Measurements from ENCODE around the gene HNRNPF.

DNA sequence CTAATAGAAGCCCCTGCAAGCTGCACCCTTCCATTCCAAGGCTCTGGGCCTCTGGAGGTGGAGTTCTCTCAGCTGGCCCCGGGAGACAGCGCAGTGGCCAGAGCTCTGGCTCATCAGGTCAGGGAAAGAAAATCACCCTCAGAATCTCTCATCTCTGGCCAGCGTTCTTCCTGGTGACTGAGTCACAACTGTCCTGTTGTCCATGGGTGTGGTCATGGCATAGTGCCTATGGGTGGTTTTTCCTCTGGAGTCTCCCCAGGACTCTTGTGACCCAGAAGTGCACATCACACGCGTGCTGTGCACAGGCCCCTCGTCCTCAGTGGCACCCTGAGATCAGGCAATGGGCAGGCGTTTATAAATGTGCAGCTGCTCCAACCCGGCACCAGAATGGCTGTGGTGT lies 64.9 kb downstream of the HNRNPF start:
- TF ChIP-seq, protein P1, sequence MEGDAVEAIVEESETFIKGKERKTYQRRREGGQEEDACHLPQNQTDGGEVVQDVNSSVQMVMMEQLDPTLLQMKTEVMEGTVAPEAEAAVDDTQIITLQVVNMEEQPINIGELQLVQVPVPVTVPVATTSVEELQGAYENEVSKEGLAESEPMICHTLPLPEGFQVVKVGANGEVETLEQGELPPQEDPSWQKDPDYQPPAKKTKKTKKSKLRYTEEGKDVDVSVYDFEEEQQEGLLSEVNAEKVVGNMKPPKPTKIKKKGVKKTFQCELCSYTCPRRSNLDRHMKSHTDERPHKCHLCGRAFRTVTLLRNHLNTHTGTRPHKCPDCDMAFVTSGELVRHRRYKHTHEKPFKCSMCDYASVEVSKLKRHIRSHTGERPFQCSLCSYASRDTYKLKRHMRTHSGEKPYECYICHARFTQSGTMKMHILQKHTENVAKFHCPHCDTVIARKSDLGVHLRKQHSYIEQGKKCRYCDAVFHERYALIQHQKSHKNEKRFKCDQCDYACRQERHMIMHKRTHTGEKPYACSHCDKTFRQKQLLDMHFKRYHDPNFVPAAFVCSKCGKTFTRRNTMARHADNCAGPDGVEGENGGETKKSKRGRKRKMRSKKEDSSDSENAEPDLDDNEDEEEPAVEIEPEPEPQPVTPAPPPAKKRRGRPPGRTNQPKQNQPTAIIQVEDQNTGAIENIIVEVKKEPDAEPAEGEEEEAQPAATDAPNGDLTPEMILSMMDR (tag by site-specific recombination; IDR thresholded peaks at IDR 0.05): no peak
- TF ChIP-seq ZNF184 (tag by site-specific recombination; IDR thresholded peaks at IDR 0.05) (no peak), TCF7L2 (IDR thresholded peaks at IDR 0.05; ENCODE audit: borderline replicate concordance, low read depth, low read length) (no peak), GFI1B (tag by site-specific recombination; IDR thresholded peaks at IDR 0.05) (no peak), ZBTB8A (tag by site-specific recombination; IDR thresholded peaks at IDR 0.05) (no peak)
- TF ChIP-seq, protein P2, sequence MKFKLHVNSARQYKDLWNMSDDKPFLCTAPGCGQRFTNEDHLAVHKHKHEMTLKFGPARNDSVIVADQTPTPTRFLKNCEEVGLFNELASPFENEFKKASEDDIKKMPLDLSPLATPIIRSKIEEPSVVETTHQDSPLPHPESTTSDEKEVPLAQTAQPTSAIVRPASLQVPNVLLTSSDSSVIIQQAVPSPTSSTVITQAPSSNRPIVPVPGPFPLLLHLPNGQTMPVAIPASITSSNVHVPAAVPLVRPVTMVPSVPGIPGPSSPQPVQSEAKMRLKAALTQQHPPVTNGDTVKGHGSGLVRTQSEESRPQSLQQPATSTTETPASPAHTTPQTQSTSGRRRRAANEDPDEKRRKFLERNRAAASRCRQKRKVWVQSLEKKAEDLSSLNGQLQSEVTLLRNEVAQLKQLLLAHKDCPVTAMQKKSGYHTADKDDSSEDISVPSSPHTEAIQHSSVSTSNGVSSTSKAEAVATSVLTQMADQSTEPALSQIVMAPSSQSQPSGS (tag by site-specific recombination; IDR thresholded peaks at IDR 0.05; ENCODE audit: low read depth): no peak
- TF ChIP-seq, protein P3, sequence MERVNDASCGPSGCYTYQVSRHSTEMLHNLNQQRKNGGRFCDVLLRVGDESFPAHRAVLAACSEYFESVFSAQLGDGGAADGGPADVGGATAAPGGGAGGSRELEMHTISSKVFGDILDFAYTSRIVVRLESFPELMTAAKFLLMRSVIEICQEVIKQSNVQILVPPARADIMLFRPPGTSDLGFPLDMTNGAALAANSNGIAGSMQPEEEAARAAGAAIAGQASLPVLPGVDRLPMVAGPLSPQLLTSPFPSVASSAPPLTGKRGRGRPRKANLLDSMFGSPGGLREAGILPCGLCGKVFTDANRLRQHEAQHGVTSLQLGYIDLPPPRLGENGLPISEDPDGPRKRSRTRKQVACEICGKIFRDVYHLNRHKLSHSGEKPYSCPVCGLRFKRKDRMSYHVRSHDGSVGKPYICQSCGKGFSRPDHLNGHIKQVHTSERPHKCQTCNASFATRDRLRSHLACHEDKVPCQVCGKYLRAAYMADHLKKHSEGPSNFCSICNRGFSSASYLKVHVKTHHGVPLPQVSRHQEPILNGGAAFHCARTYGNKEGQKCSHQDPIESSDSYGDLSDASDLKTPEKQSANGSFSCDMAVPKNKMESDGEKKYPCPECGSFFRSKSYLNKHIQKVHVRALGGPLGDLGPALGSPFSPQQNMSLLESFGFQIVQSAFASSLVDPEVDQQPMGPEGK (tag by site-specific recombination; IDR thresholded peaks at IDR 0.05): no peak
- TF ChIP-seq, protein P4, sequence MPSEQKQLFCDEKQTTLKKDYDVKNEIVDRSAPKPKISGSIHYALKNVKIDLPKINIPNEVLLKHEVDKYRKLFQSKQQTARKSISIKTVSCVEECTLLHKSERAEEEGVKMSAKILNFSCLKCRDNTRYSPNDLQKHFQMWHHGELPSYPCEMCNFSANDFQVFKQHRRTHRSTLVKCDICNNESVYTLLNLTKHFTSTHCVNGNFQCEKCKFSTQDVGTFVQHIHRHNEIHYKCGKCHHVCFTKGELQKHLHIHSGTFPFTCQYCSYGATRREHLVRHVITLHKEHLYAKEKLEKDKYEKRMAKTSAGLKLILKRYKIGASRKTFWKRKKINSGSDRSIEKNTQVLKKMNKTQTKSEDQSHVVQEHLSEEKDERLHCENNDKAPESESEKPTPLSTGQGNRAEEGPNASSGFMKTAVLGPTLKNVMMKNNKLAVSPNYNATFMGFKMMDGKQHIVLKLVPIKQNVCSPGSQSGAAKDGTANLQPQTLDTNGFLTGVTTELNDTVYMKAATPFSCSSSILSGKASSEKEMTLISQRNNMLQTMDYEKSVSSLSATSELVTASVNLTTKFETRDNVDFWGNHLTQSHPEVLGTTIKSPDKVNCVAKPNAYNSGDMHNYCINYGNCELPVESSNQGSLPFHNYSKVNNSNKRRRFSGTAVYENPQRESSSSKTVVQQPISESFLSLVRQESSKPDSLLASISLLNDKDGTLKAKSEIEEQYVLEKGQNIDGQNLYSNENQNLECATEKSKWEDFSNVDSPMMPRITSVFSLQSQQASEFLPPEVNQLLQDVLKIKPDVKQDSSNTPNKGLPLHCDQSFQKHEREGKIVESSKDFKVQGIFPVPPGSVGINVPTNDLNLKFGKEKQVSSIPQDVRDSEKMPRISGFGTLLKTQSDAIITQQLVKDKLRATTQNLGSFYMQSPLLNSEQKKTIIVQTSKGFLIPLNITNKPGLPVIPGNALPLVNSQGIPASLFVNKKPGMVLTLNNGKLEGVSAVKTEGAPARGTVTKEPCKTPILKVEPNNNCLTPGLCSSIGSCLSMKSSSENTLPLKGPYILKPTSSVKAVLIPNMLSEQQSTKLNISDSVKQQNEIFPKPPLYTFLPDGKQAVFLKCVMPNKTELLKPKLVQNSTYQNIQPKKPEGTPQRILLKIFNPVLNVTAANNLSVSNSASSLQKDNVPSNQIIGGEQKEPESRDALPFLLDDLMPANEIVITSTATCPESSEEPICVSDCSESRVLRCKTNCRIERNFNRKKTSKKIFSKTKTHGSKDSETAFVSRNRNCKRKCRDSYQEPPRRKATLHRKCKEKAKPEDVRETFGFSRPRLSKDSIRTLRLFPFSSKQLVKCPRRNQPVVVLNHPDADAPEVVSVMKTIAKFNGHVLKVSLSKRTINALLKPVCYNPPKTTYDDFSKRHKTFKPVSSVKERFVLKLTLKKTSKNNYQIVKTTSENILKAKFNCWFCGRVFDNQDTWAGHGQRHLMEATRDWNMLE (tag by site-specific recombination; conservative IDR thresholded peaks at IDR 0.05; ENCODE audit: low read depth): no peak

All from HEK293 (cell line).